ENCODE data around the gene TRIP13.
"Not testable (repeated sequence)": the region's sequence is repeated elsewhere in the genome, so short reads cannot be mapped to it uniquely, and the experiment has no call there.

Gene TRIP13

DNA sequence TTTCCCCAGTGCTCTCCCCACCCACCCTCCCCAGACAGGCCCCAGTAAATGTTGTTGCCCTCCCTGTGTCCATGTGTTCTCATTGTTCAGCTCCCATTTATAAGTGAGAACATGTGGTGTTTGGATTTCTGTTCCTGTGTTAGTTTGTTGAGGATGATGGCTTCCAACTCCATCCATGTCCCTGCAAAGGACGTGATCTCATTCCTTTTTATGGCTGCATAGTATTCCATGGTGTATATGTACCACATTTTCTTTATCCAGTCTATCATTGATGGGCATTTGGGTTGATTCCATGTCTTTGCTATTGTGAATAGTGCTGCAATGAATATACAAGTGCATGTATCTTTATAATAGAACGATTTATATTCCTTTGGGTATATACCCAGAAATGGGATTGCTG is 48.1 kb downstream of the TRIP13 start:
- H3K9me3 ChIP-seq (ENCODE audit: control insufficient read depth, insufficient read depth, low read depth, low read length); H3K4me3 ChIP-seq (ENCODE audit: low read depth, low read length); H3K36me3 ChIP-seq (ENCODE audit: control insufficient read depth in 2 of 2, insufficient read depth in 1 of 2, low read length in 2 of 2); H3K4me1 ChIP-seq (ENCODE audit: control insufficient read depth, insufficient read depth, low read length); H3K27ac ChIP-seq (ENCODE audit: extremely low read depth, low read depth, low read length): not testable (repeated sequence)
- ChIA-PET CTCF (interaction anchor here (1.0 to 1.4 kb wide), 5 partner anchors 10 to 227 kb away, joined by 3 to 4 read pairs (median 3); no protein-coding TSS in a partner anchor), POLR2A (interaction anchor here (1.0 kb wide), 1 partner anchor 71 kb away, joined by 3 read pairs; no protein-coding TSS in a partner anchor)
- TF ChIP-seq ZNF146 (tag by site-specific recombination; IDR thresholded peaks at IDR 0.05), result peak; percentile 93

DNA sequence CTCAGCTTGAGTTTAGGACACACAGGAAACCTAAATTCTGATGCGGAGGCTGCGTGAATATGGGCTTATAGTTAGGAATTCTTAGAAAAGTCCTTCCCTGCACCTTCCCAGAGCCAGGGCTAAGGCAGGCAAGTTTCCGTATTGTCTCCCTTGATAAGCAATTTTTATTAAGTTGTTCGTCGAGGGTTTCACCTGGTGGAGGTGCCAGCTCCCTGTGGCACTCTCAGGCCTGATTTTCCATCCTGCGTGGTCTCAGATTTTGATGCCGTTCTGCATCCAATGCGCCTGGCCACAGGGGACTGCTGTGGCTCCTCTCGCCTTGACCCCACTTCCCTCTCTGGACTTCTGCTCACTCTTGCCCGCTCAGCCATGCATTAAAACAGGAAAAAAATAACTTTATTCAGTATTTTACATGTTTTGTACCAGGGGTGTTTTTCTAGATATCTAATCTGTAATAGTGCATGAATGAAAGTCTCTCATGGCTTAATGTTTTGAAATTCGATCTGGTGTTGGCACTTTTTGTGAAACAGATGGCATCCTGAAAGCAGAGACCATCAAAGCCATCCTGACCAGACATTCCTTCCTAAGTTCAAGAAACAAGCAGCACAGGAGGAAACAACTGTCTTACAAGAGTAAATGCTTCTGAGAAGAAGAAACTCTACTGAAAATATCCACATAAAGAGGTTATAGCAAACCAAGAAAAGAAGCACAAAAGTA is 50.7 kb downstream of the TRIP13 start:
- TF ChIP-seq CTCF (tag by site-specific recombination; IDR thresholded peaks at IDR 0.05) (no peak), ZNF473 (tag by site-specific recombination; IDR thresholded peaks at IDR 0.05) (no peak), ZNF248 (tag by site-specific recombination; IDR thresholded peaks at IDR 0.05) (no peak), GLI4 (tag by site-specific recombination; IDR thresholded peaks at IDR 0.05) (no peak), ZNF324 (tag by site-specific recombination; IDR thresholded peaks at IDR 0.05) (no peak), ZNF596 (tag by site-specific recombination; IDR thresholded peaks at IDR 0.05) (no peak), ZSCAN16 (tag by site-specific recombination; IDR thresholded peaks at IDR 0.05) (no peak), GLI2 (tag by site-specific recombination; IDR thresholded peaks at IDR 0.05; ENCODE audit: borderline replicate concordance, low read depth) (no peak), ZNF747 (tag by site-specific recombination; IDR thresholded peaks at IDR 0.05) (no peak), ZNF510 (tag by site-specific recombination; IDR thresholded peaks at IDR 0.05; ENCODE audit: insufficient replicate concordance) (no peak), ZNF777 (tag by site-specific recombination; IDR thresholded peaks at IDR 0.05; ENCODE audit: borderline replicate concordance) (no peak), ZNF645 (tag by site-specific recombination; IDR thresholded peaks at IDR 0.05) (no peak), ZNF530 (tag by site-specific recombination; IDR thresholded peaks at IDR 0.05; ENCODE audit: low read depth) (no peak), PRDM1 (tag by site-specific recombination; IDR thresholded peaks at IDR 0.05) (no peak), HIC1 (tag by site-specific recombination; IDR thresholded peaks at IDR 0.05) (no peak), ZNF184 (tag by site-specific recombination; IDR thresholded peaks at IDR 0.05) (no peak), ZNF26 (tag by site-specific recombination; IDR thresholded peaks at IDR 0.05) (no peak), MZF1 (tag by site-specific recombination; IDR thresholded peaks at IDR 0.05; ENCODE audit: borderline replicate concordance) (no peak), ZBTB8A (tag by site-specific recombination; IDR thresholded peaks at IDR 0.05) (no peak)
- TF ChIP-seq, protein P1, sequence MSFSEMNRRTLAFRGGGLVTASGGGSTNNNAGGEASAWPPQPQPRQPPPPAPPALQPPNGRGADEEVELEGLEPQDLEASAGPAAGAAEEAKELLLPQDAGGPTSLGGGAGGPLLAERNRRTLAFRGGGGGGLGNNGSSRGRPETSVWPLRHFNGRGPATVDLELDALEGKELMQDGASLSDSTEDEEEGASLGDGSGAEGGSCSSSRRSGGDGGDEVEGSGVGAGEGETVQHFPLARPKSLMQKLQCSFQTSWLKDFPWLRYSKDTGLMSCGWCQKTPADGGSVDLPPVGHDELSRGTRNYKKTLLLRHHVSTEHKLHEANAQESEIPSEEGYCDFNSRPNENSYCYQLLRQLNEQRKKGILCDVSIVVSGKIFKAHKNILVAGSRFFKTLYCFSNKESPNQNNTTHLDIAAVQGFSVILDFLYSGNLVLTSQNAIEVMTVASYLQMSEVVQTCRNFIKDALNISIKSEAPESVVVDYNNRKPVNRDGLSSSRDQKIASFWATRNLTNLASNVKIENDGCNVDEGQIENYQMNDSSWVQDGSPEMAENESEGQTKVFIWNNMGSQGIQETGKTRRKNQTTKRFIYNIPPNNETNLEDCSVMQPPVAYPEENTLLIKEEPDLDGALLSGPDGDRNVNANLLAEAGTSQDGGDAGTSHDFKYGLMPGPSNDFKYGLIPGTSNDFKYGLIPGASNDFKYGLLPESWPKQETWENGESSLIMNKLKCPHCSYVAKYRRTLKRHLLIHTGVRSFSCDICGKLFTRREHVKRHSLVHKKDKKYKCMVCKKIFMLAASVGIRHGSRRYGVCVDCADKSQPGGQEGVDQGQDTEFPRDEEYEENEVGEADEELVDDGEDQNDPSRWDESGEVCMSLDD (tag by site-specific recombination; IDR thresholded peaks at IDR 0.05), result no peak
- H3K27ac ChIP-seq (ENCODE audit: extremely low read depth, low read depth, low read length), result no peak overlapping the region
- no peaks in the 10 kb centered on the region for H3K9me3 ChIP-seq (ENCODE audit: control insufficient read depth, insufficient read depth, low read depth, low read length)
- POLR2A ChIA-PET, result no interaction called here
- no peak overlapping the region for H3K4me3 ChIP-seq (ENCODE audit: low read depth, low read length)
- CTCF ChIA-PET, result interaction anchor here (0.6 to 1.4 kb wide), 2 partner anchors 20 to 112 kb away, joined by 3 to 5 read pairs; no protein-coding TSS in a partner anchor
- no peaks in the 10 kb centered on the region for H3K36me3 ChIP-seq (ENCODE audit: control insufficient read depth in 2 of 2, insufficient read depth in 1 of 2, low read length in 2 of 2)
- H3K4me1 ChIP-seq (ENCODE audit: control insufficient read depth, insufficient read depth, low read length), result peaks cover 9% of the 10 kb centered on the region; the same call in 1 of the 2 replicates

All from HEK293 (cell line).